GM23338 (cell line): ENCODE measurements around the gene PDHX. TPM values are rescaled to one million over a fixed set of nuclear protein-coding genes. Genes with fewer than 3 reads are reported as not detected.

Experiments used
- ATAC-seq: fragments of 200-7000 bp; cut with Tn5 transposase; 3 replicates; pipeline ENCODE4 v1.9.1; 2020
- DNase-seq: peaks from one replicate; pipeline ENCODE4 v3.0.0-alpha.2; 2015; ENCODE audit warnings: low spot score
- H2AFZ ChIP-seq: fragments of 200-600 bp; sonication (generic); 2 replicates; pipeline ENCODE4 v1.8.0; 2016; ENCODE audit warnings: antibody characterized with exemption, mild to moderate bottlenecking, moderate library complexity
- H3F3A ChIP-seq: fragments of 200-600 bp; sonication (generic); replicated peaks from 2 replicates; pipeline ENCODE4 v1.8.0; 2017; ENCODE audit warnings: antibody characterized with exemption, mixed run types, low read depth
- H3K27ac ChIP-seq: fragments of 200-600 bp; sonication (generic); 2 replicates; pipeline ENCODE4 v1.6.1; 2016; ENCODE audit warnings: low read depth
- H3K27me3 ChIP-seq: fragments of 200-600 bp; sonication (generic); 2 replicates; pipeline ENCODE4 v1.8.0; 2016; ENCODE audit warnings: mild to moderate bottlenecking, mixed run types, moderate library complexity; ENCODE audit not compliant: insufficient read depth
- H3K36me3 ChIP-seq: fragments of 200-600 bp; sonication (generic); 2 replicates; pipeline ENCODE4 v1.8.0; 2016; ENCODE audit warnings: mild to moderate bottlenecking; ENCODE audit not compliant: insufficient read depth
- H3K4me1 ChIP-seq: fragments of 200-600 bp; sonication (generic); 2 replicates; pipeline ENCODE4 v1.8.0; 2016; ENCODE audit warnings: mild to moderate bottlenecking, moderate library complexity; ENCODE audit not compliant: insufficient read depth
- H3K4me2 ChIP-seq: fragments of 200-600 bp; sonication (generic); 2 replicates; pipeline ENCODE4 v1.7.1; 2017; ENCODE audit warnings: mixed run types
- H3K4me3 ChIP-seq: fragments of 200-600 bp; sonication (generic); 2 replicates; pipeline ENCODE4 v1.6.1; 2016; ENCODE audit warnings: mixed run types
- H3K79me2 ChIP-seq: fragments of 200-600 bp; sonication (generic); replicated peaks from 2 replicates; pipeline ENCODE4 v1.8.0; 2017; ENCODE audit warnings: mild to moderate bottlenecking; ENCODE audit not compliant: insufficient read depth
- H3K9me2 ChIP-seq: fragments of 200-600 bp; sonication (generic); 2 replicates; pipeline ENCODE4 v1.8.0; 2017; ENCODE audit not compliant: insufficient read depth
- H4K20me1 ChIP-seq: fragments of 200-600 bp; sonication (generic); replicated peaks from 2 replicates; pipeline ENCODE4 v1.8.0; 2017; ENCODE audit warnings: mild to moderate bottlenecking; ENCODE audit not compliant: insufficient read depth
- H3K27ac Mint-ChIP-seq: 2 replicates; pipeline ENCODE4 v1.8.0; 2020; ENCODE audit warnings: inconsistent platforms, mild to moderate bottlenecking, moderate library complexity, mixed read lengths
- H3K27me3 Mint-ChIP-seq: 3 replicates; pipeline ENCODE4 v1.8.0; 2022; ENCODE audit warnings: low read depth, mild to moderate bottlenecking, moderate library complexity, mixed read lengths, inconsistent platforms; ENCODE audit not compliant: insufficient read depth, poor library complexity
- H3K36me3 Mint-ChIP-seq: 3 replicates; pipeline ENCODE4 v1.8.0; 2021; ENCODE audit warnings: low read depth, mild to moderate bottlenecking, inconsistent platforms, moderate library complexity, mixed read lengths
- H3K4me1 Mint-ChIP-seq: 3 replicates; pipeline ENCODE4 v1.8.0; 2020; ENCODE audit warnings: mild to moderate bottlenecking, inconsistent platforms, mixed read lengths
- H3K4me3 Mint-ChIP-seq: 3 replicates; pipeline ENCODE4 v1.8.0; 2021; ENCODE audit warnings: moderate library complexity, mild to moderate bottlenecking, inconsistent platforms, mixed read lengths
- H3K9me3 Mint-ChIP-seq: 3 replicates; pipeline ENCODE4 v1.8.0; 2020; ENCODE audit warnings: moderate library complexity, mild to moderate bottlenecking, inconsistent platforms, mixed read lengths
- CREB1 ChIP-seq: fragments of 250-450 bp; sonication (Bioruptor Pico); IDR thresholded peaks from 2 replicates; pipeline ENCODE4 v1.5.0; 2020; ENCODE audit warnings: low read depth, mild to moderate bottlenecking, moderate library complexity
- CTCF ChIP-seq, 2 experiments: fragments of 200-600 bp in 1 of 2; sonication (generic) in 1 of 2; conservative IDR thresholded peaks; 2 replicates each; pipeline versions ENCODE4 v1.5.1 to v1.6.1; 2016 to 2017; ENCODE audit warnings: antibody characterized with exemption in 2 of 2, low read depth in 2 of 2, mild to moderate bottlenecking in 2 of 2, moderate library complexity in 1 of 2
- ETS1 ChIP-seq: IDR thresholded peaks from 2 replicates; pipeline ENCODE4 v1.6.1; 2016; ENCODE audit warnings: antibody characterized with exemption
- EZH2 ChIP-seq: fragments of 200-600 bp; sonication (generic); IDR thresholded peaks from one replicate; pipeline ENCODE4 v1.8.0; 2017; ENCODE audit warnings: antibody characterized with exemption, mild to moderate bottlenecking, low read depth; ENCODE audit not compliant: unreplicated experiment
- EZH2phosphoT487 ChIP-seq: fragments of 200-600 bp; sonication (generic); IDR thresholded peaks from one replicate; pipeline ENCODE4 v1.8.1; 2018; ENCODE audit warnings: antibody characterized with exemption; ENCODE audit not compliant: unreplicated experiment
- JUNB ChIP-seq: IDR thresholded peaks from one replicate; pipeline ENCODE4 v1.6.1; 2016; ENCODE audit warnings: antibody characterized with exemption; ENCODE audit not compliant: unreplicated experiment
- NANOG ChIP-seq: IDR thresholded peaks from 2 replicates; pipeline ENCODE4 v1.6.1; 2016; ENCODE audit warnings: antibody characterized with exemption, borderline replicate concordance
- POLR2AphosphoS5 ChIP-seq: IDR thresholded peaks from 2 replicates; pipeline ENCODE4 v1.6.1; 2016; ENCODE audit warnings: antibody characterized with exemption, low read depth
- REST ChIP-seq: IDR thresholded peaks from one replicate; pipeline ENCODE4 v1.6.1; 2018; ENCODE audit warnings: antibody characterized with exemption; ENCODE audit not compliant: unreplicated experiment
- STAT1 ChIP-seq: IDR thresholded peaks from one replicate; pipeline ENCODE4 v1.6.1; 2016; ENCODE audit warnings: antibody characterized with exemption; ENCODE audit not compliant: unreplicated experiment
- ZNF114 ChIP-seq: fragments of 250-450 bp; sonication (Bioruptor Pico); IDR thresholded peaks from 2 replicates; pipeline ENCODE4 v1.5.0; 2020; ENCODE audit warnings: mild to moderate bottlenecking, moderate library complexity
- ZNF331 ChIP-seq: fragments of 250-450 bp; sonication (Bioruptor Pico); IDR thresholded peaks from 2 replicates; pipeline ENCODE4 v1.5.0; 2020; ENCODE audit warnings: low read depth, mild to moderate bottlenecking, moderate library complexity
- ZNF462 ChIP-seq: fragments of 250-450 bp; sonication (Bioruptor Pico); IDR thresholded peaks from 2 replicates; pipeline ENCODE4 v1.5.0; 2020; ENCODE audit warnings: mild to moderate bottlenecking, moderate library complexity
- polyA plus RNA-seq: library from polyadenylated mRNA; unstranded; fragments of >200 nt; fragmentation: Nextera tagmentation; extraction: Ambion mirVana; gene quantifications from 2 replicates; pipeline ENCODE4 v1.2.1, GENCODE V29; 2016
- total RNA-seq: library from RNA; depleted of rRNA; stranded (reverse); fragments of >200 nt; shearing (Covaris generic); gene quantifications from 2 replicates; pipeline ENCODE4 v1.2.3, GENCODE V29; 2014

Gene PDHX
- total and polyA plus RNA-seq, 2 experiments from 2014 or later = 36.9 to 40.2 TPM

GRCh38 chr11:34987617-34988016, 71.2 kb downstream of the PDHX start:
- Histone ChIP-seq H3K27ac (no peak overlapping the region), H3K4me3 (no peak overlapping the region), H3K36me3 (peaks cover 4% of the 10 kb centered on the region; the same call in 1 of the 2 replicates), H3K4me1 (no peaks in the 10 kb centered on the region), H3K9me2 (no peaks in the 10 kb centered on the region), H3F3A (no peaks in the 10 kb centered on the region), H3K79me2 (no peaks in the 10 kb centered on the region), H3K27me3 (no peaks in the 10 kb centered on the region), H4K20me1 (no peaks in the 10 kb centered on the region), H3K4me2 (no peak overlapping the region), H2AFZ (no peak overlapping the region)
- no peak overlapping the region for H3K27ac Mint-ChIP-seq
- H3K4me1 Mint-ChIP-seq = no peaks in the 10 kb centered on the region
- H3K9me3 Mint-ChIP-seq = no peaks in the 10 kb centered on the region
- ATAC-seq = no peak
- no peak for TF ChIP-seq ZNF331
- no peak for TF ChIP-seq ETS1
- TF ChIP-seq ZNF462 = no peak
- no peak for TF ChIP-seq EZH2
- TF ChIP-seq NANOG = no peak
- TF ChIP-seq JUNB = no peak
- no peak for TF ChIP-seq EZH2phosphoT487
- no peak for TF ChIP-seq CTCF (conservative IDR thresholded peaks at IDR 0.05; ENCODE audit: low read depth in 2 of 2)
- no peak for TF ChIP-seq REST
- no peak for TF ChIP-seq POLR2AphosphoS5
- TF ChIP-seq STAT1 = no peak
- TF ChIP-seq ZNF114 = no peak
- no peak for TF ChIP-seq CREB1
- H3K27me3 Mint-ChIP-seq = no peaks in the 10 kb centered on the region
- peaks cover 31% of the 10 kb centered on the region for H3K36me3 Mint-ChIP-seq
- no peak for DNase-seq
- H3K4me3 Mint-ChIP-seq = no peak overlapping the region
